GM19452 (cell line): ENCODE measurements around the gene ITPK1.

ENCODE experiments used
- ATAC-seq: cut with Tn5 transposase; IDR thresholded peaks from one replicate; pipeline ENCODE4 v1.9.1; 2021; ENCODE audit not compliant: unreplicated experiment

ITPK1 gene

GRCh38 chr14:92902191-92902590, 213.5 kb downstream of the ITPK1 start:
- no peak for ATAC-seq

GRCh38 chr14:92900660-92901059, 215.1 kb downstream of the ITPK1 start:
- no peak for ATAC-seq

GRCh38 chr14:92898566-92899131, 217.1 kb downstream of the ITPK1 start:
- no peak for ATAC-seq

DNA sequence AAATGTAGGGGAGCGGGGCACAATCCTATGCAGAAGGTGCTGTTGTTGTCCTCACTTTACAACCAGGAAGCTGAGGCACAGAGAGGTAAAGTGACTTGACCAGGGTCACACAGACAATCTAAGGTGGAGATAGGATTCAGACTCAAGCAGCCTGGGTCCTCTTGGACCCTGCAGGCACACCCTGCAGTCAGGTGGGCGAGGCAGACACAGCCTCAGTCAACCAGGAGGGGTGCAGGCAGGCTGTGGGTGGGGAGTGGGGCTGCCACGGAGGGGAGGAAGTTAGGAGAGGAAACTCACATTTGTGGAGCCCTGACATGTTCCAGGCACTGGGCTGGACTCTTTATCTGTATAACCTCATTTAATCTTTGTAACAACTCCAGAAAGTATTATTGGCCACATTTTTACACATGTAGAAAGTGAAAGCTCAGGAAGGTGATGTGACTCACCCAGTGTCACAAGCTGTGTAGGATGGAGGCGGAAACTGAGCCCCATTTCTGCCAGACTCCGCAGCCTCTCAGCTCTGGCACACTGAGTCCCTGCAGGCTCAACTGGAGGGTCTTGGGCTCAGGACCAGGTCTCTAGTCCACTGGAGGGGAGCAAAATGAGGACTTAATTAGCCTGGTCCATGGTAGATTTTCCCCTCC, 217.7 kb downstream of the ITPK1 start:
- no peak for ATAC-seq

DNA sequence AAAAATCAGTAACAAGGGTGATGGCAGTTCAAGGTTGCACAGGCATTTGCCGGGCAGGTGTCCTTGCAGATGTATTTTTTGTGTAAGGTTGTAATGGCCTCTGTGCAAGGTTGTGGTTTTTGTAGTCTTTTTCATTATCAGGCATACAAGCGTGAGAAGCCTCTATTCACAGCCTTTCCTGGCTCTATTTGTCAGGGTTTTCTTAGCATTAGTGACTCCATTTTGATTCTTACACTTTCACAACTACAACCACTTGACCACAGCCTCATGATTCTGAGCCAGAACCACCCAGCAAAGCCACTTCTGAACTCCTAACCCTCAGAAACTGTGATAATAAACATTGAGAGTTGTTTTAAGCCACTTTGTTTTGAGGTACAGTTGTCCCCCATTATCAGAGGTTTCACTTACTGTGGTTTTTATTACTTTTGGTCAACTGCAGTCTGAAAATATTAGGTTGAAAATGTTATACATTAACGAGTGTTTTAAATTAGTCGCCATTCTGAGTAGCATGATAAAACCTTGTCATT, 220.3 kb downstream of the ITPK1 start:
- no peak for ATAC-seq

GRCh38 chr14:92892589-92892988, 223.1 kb downstream of the ITPK1 start:
- ATAC-seq: no peak

DNA sequence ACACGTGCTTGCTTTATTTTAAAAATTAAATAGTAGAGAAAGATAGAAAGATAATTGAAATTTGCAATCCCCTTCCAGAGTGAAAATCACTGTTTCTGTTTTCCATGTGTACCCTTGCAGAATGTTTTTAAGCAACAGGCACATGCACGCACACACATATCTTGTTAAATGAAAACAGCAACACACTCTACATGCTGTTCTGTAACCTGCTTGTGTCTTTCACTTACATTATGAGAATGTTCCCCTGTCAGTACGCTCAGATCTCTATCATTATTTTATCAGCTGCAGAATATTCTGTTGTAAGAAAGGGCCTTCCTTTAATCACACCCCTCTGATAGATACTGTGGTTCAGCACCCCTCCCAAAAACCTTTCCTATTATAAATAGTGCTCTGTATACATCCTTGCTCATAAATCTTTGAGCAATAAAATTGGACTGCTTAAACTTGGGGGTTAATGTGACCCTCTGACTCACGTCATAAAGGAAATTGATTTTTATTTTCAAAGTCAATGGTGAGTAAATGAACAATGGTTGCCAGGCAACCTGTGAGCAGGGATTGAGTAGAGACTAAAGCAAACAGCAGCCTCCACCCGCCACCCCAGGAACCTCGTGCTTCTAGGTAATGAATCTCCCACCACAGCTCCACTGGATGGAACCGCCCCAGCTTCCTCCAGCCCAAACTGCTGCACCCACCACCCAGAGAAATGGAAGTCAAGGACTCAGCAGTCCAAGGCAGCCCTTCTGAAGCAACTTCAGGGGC, 224.7 kb downstream of the ITPK1 start:
- no peak for ATAC-seq

GRCh38 chr14:92888896-92889295, 226.8 kb downstream of the ITPK1 start:
- ATAC-seq: no peak

DNA sequence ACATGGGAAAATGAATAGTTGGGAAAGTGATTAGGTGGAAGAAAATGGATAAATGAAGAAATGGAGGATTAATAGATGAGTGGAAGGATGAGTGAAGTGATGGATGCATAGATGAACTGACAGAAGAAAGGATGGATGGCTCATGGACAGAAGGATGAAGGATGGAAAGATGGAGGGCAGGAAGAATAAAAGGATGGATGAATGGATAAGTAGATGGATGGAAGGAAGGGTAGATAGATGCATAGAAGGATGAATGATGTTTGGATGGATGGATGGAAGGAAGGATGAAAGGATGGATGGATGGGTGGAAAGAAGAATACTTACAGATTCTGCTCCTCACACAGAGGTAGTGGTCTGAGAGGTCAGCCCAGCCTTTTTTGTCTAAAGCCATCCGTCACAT, 228.6 kb downstream of the ITPK1 start:
- no peak for ATAC-seq
